Adrenal gland (tissue), 5 donors: ENCODE measurements around the gene FBN3.

Experiments used
- POLR2A ChIP-seq, 2 donors: fragments of 450-650 bp; IDR thresholded peaks; one replicate each; pipeline ENCODE4 v1.6.1; 2017; ENCODE audit warnings: antibody characterized with exemption in 2 of 2, mild to moderate bottlenecking in 2 of 2, moderate library complexity in 1 of 2
- TF ChIP-seq, protein P1 (sequence below), 6 experiments: fragments of 450-650 bp in 4 of 6; fragments of 200-600 bp in 2 of 6; sonication (generic) in 1 of 6; IDR thresholded peaks; 1 replicate in 5 of 6; 2 replicates in 1 of 6; pipeline versions ENCODE4 v1.5.1 to v1.8.0; 2016 to 2021; ENCODE audit warnings: antibody characterized with exemption in 6 of 6, mild to moderate bottlenecking in 2 of 6, moderate library complexity in 1 of 6
- donor health status: DM: no; HTN: no; CAD: no.

DNA sequence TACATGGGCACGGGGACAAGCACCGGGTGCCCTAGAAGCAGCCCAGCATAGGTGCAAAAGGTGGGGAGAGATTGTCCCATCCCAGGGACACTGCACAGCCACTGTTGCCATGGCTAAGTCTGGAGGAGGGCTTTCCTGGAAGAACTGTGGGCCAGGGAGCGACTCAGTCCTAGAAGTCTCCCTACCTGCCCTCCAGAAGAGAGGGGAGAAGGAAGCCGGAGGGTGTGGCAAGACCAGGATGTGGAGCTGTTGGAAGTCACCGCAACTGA lies 2.3 kb upstream of the FBN3 start:
- TF ChIP-seq POLR2A (IDR thresholded peaks at IDR 0.05), result no peak
- TF ChIP-seq, protein P1, sequence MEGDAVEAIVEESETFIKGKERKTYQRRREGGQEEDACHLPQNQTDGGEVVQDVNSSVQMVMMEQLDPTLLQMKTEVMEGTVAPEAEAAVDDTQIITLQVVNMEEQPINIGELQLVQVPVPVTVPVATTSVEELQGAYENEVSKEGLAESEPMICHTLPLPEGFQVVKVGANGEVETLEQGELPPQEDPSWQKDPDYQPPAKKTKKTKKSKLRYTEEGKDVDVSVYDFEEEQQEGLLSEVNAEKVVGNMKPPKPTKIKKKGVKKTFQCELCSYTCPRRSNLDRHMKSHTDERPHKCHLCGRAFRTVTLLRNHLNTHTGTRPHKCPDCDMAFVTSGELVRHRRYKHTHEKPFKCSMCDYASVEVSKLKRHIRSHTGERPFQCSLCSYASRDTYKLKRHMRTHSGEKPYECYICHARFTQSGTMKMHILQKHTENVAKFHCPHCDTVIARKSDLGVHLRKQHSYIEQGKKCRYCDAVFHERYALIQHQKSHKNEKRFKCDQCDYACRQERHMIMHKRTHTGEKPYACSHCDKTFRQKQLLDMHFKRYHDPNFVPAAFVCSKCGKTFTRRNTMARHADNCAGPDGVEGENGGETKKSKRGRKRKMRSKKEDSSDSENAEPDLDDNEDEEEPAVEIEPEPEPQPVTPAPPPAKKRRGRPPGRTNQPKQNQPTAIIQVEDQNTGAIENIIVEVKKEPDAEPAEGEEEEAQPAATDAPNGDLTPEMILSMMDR (IDR thresholded peaks at IDR 0.05), result no peak
